Left ventricle myocardium inferior (tissue), 1 donor: Measurements from ENCODE around the gene TULP4. TPM values are rescaled to one million over a fixed set of nuclear protein-coding genes. Genes with fewer than 3 reads are reported as not detected.

Experiments
- DNase-seq: peaks from one replicate; pipeline ENCODE4 v3.0.0-alpha.2; 2020
- H3K27ac ChIP-seq: fragments of 200-600 bp; replicated peaks from 2 replicates; pipeline ENCODE4 v1.8.0; 2021
- H3K27me3 ChIP-seq: fragments of 200-600 bp; 2 replicates; pipeline ENCODE4 v1.8.0; 2021; ENCODE audit warnings: low read depth
- H3K36me3 ChIP-seq: fragments of 200-600 bp; 2 replicates; pipeline ENCODE4 v1.8.0; 2021
- H3K4me1 ChIP-seq: fragments of 200-600 bp; 2 replicates; pipeline ENCODE4 v1.8.0; 2021
- H3K4me3 ChIP-seq: fragments of 200-600 bp; 2 replicates; pipeline ENCODE4 v1.8.0; 2021; ENCODE audit warnings: mild to moderate bottlenecking, moderate library complexity
- H3K9me3 ChIP-seq: fragments of 200-600 bp; replicated peaks from 2 replicates; pipeline ENCODE4 v1.8.0; 2021
- intact Hi-C: fragments of 100-400 bp; cut with micrococcal nuclease; formaldehyde crosslinking; loops from one replicate; pipeline ENCODE4 v1.11.0; 2022
- total RNA-seq: library from RNA; stranded (reverse); fragmentation: NEBNext Ultra II Directional; extraction: Animal tissue kit (Norgen Biotek cat#: 25700); gene quantifications from one replicate; pipeline ENCODE4 v1.2.1, GENCODE V29; 2021
- TF ChIP-seq, protein P1 (sequence below): fragments of 200-600 bp; IDR thresholded peaks from 2 replicates; pipeline ENCODE4 v1.8.0; 2021; ENCODE audit warnings: antibody characterized with exemption, mild to moderate bottlenecking, borderline replicate concordance
- donor health status: DM: no; HTN: yes; CAD: no; lungs with severe emphysema.

TULP4 gene
- total RNA-seq, 1 donor from 2014 or later: 111 TPM

DNA sequence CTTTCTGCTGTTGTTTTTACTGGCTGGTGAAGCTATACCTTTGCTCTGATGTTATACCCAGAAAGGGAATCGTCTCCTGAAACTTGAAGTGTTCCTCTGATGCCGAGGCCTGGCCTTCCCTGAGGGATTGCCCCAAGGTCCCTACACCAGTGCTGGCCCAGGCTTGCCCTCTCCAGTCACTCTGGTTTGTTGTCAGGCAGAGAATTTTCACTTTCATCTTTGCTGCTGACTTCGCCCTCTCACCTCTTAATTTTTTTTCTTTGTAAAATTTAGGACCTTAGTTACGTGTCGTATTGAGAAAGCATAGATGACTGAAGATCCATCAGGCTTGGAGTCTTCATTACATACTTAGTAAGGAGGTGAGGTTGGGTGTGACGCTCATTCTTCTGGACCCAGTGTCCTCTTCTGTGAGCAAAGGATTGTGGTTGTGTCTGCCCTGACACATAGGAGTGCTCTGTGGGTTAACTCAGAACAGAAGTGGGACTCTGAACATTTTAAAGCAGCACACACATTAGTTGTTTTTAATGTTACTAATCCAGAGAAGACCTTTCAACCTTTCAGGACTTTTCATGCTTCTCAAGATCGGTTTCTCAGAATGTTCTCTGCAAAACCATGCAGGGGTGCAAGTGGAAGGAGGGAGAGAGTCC is 45.4 kb downstream of the TULP4 start:
- H3K4me1 ChIP-seq: peaks cover 19% of the 10 kb centered on the region
- no peaks in the 10 kb centered on the region for H3K36me3 ChIP-seq
- no peaks in the 10 kb centered on the region for H3K27me3 ChIP-seq
- no peaks in the 10 kb centered on the region for H3K9me3 ChIP-seq
- TF ChIP-seq, protein P1, sequence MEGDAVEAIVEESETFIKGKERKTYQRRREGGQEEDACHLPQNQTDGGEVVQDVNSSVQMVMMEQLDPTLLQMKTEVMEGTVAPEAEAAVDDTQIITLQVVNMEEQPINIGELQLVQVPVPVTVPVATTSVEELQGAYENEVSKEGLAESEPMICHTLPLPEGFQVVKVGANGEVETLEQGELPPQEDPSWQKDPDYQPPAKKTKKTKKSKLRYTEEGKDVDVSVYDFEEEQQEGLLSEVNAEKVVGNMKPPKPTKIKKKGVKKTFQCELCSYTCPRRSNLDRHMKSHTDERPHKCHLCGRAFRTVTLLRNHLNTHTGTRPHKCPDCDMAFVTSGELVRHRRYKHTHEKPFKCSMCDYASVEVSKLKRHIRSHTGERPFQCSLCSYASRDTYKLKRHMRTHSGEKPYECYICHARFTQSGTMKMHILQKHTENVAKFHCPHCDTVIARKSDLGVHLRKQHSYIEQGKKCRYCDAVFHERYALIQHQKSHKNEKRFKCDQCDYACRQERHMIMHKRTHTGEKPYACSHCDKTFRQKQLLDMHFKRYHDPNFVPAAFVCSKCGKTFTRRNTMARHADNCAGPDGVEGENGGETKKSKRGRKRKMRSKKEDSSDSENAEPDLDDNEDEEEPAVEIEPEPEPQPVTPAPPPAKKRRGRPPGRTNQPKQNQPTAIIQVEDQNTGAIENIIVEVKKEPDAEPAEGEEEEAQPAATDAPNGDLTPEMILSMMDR: no peak
- H3K27ac ChIP-seq: no peak overlapping the region
- no peak overlapping the region for H3K4me3 ChIP-seq
- no peak for DNase-seq
- intact Hi-C loops: no loop called here

DNA sequence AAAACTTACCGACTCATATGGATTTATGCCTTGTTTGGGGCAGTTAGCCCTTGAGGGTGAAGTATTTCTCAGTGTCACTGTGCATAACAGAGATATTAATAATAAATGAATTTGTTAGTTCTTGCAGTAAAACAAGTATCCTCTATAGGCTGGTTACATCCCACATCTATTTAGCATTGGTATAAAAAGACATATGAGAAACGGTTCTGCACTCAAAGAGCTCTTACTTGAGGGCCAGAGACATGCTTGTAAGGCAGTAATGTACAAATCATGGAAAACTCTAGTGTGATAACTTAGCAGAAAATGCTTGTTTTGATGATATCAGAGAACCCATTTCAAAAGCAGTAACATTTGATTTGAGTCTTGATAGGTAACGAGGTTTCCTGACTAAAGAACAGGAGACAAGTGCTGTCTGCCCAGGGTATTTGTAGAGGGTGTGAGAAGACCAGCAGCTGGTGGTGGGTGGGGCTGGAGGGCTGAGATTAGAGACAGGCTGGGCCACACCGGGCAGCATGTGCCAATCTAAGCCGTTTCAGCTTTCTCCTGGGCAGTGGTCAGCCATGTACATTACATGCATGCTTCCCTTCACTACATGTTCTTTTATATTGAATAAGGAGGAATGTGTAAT is 46.3 kb downstream of the TULP4 start:
- TF ChIP-seq, protein P1: no peak
- no peak for DNase-seq
- intact Hi-C loops: no loop called here

DNA sequence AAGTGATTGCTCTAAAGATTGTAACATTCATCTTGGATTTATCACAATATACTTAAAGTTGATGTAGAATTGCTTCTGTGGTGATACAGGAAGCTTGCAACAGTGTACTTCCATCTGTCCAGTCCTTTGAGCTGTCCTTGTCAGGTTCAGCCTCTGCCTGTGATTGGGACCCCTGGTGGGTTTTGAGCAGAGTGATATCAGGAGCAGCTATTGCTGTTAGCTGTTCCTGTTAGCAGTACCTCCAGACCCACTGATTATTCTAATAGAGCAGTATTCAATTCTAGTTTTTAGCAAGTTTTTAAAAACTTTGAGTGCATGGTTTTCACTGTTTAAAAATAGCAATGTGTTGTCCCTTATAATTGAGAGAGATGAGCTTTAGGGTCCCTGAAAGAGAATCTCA is 48.8 kb downstream of the TULP4 start:
- intact Hi-C loops: no loop called here
- no peak overlapping the region for H3K27ac ChIP-seq

More for the DNA sequence above, 46.3 kb downstream of the TULP4 start:
- H3K4me1 ChIP-seq: peaks cover 19% of the 10 kb centered on the region
- no peaks in the 10 kb centered on the region for H3K27me3 ChIP-seq
- H3K4me3 ChIP-seq: no peak overlapping the region
- H3K36me3 ChIP-seq: no peaks in the 10 kb centered on the region
- H3K9me3 ChIP-seq: no peaks in the 10 kb centered on the region
- H3K27ac ChIP-seq: no peak overlapping the region

DNA sequence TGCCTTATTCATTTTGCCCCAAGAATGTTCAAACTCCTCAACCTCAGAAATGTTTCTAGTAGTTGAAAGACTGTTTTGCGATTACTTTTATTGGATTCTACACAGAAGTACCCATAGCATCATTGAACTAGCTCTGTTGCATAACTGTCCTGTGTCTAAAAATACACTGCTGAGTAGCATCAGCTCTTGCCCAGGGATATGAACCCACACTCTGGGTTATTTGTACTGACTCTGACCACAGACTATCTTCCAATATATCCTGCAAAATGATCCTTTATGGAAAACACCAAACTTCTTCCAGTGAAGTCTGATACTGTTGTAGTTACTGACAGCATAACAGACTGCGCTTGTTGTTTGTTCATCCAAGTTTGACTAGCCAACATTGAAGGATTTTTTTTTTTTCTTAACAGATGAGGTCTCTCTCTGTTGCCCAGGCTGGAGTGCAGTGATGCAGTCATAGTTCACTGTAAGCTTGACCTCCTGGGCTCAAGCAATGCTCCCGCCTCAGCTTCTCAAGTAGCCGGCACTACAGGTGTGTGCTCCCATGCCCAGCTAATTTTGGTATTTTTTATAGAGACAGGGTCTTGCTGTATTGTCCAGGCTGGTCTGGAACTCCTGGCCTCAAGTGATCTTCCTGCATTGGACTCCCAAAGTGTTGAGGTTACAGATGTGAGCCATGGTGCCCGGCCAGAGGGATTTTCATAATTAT is 49.9 kb downstream of the TULP4 start:
- no peak overlapping the region for H3K4me3 ChIP-seq
- no peaks in the 10 kb centered on the region for H3K27me3 ChIP-seq
- H3K36me3 ChIP-seq: no peaks in the 10 kb centered on the region
- no peaks in the 10 kb centered on the region for H3K9me3 ChIP-seq
- DNase-seq: no peak
- TF ChIP-seq, protein P1: no peak
- H3K27ac ChIP-seq: no peak overlapping the region
- intact Hi-C loops: no loop called here
- peaks cover 19% of the 10 kb centered on the region for H3K4me1 ChIP-seq

More for the DNA sequence above, 48.8 kb downstream of the TULP4 start:
- DNase-seq: no peak
- H3K4me3 ChIP-seq: no peak overlapping the region
- TF ChIP-seq, protein P1: no peak
- peaks cover 19% of the 10 kb centered on the region for H3K4me1 ChIP-seq
- no peaks in the 10 kb centered on the region for H3K36me3 ChIP-seq
- no peaks in the 10 kb centered on the region for H3K27me3 ChIP-seq
- H3K9me3 ChIP-seq: no peaks in the 10 kb centered on the region

DNA sequence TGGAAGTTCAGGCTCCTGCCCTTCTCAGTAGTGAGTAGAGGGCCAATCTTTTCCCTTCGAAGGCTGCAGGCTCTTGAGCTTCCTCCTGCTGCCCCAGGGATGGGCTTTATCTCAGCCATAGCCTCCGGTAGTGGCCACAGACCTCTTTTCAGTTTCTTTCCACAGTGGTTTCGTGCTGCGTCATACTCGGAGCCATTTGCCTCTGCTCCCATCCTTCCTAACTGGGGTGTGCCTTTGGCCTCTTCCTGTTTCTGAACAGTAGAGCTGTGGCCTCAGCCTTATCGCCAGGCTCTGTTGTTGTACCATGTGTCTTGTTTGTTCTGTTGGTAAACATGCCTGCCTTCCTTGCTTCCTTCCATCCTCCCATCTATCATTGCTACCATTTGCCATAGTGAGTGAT is 54.1 kb downstream of the TULP4 start:
- no peaks in the 10 kb centered on the region for H3K27me3 ChIP-seq
- no peaks in the 10 kb centered on the region for H3K9me3 ChIP-seq
- TF ChIP-seq, protein P1: no peak
- no peak for DNase-seq
- no peaks in the 10 kb centered on the region for H3K36me3 ChIP-seq
- intact Hi-C loops: no loop called here
- no peak overlapping the region for H3K27ac ChIP-seq
- H3K4me3 ChIP-seq: no peak overlapping the region
- H3K4me1 ChIP-seq: peaks cover 17% of the 10 kb centered on the region
